ENCODE results near the gene CDC5L. TPM values are rescaled to one million over a fixed set of nuclear protein-coding genes. Genes with fewer than 3 reads are reported as not detected.

CDC5L gene
- total RNA-seq = 10 to 100 TPM; 12.3 to 19.2 (median 13.9) TPM

DNA sequence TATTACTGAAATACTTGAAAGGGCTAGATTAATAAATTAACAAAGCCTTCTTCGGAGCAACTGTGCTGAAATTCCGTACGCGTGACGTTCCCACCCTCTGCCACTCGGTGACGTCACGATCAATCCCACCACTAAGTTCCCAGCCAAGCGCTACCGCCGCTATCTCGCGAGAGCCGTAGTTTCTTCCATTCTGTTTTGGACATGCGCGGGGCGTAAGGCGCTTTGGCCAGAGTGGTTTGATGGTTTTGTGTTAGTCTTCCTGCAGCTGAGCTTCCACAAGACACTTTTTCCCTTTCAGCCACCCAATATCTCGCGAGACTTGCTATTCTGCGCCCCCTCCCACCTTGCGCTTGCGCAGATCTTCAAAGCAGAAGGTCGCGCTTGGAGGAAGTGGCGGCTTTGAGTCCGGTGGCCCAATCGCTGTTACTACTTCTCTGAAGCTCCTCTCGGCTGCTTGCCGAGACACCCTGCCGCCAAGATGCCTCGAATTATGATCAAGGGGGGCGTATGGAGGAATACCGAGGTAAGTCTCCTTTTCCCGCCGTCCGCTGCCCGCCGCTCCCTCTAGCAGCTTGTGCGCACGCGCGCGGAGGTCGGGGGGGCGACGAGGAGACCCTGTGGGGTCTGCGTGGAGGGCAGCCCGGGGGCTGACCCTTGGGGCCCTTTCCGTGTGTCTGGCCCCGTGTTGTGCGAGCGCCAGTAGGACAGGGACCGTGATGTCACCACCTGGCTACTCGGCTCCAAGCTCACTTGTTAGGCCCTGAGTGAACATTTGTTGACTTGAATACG lies at the start of gene CDC5L:
TSS of gene CDC5L (plus strand) at position 361 of the 789 bp plus-strand sequence. CDS start at position 479, 118 bp downstream.
- peak; percentile 93 to 98 for DNase-seq (ENCODE audit: low spot score in 2 of 2)
- TF ChIP-seq, protein P1, sequence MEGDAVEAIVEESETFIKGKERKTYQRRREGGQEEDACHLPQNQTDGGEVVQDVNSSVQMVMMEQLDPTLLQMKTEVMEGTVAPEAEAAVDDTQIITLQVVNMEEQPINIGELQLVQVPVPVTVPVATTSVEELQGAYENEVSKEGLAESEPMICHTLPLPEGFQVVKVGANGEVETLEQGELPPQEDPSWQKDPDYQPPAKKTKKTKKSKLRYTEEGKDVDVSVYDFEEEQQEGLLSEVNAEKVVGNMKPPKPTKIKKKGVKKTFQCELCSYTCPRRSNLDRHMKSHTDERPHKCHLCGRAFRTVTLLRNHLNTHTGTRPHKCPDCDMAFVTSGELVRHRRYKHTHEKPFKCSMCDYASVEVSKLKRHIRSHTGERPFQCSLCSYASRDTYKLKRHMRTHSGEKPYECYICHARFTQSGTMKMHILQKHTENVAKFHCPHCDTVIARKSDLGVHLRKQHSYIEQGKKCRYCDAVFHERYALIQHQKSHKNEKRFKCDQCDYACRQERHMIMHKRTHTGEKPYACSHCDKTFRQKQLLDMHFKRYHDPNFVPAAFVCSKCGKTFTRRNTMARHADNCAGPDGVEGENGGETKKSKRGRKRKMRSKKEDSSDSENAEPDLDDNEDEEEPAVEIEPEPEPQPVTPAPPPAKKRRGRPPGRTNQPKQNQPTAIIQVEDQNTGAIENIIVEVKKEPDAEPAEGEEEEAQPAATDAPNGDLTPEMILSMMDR (IDR thresholded peaks at IDR 0.05) = no peak
- TF ChIP-seq POLR2A (IDR thresholded peaks at IDR 0.05) = peak in 1 of 2 donors; percentile 71
- WGBS, 2 donors = 0% methylated on average over 38 to 51 of the region's 56 CpGs
- intact Hi-C loops (cut with DNase I; ENCODE audit: low total_unique reads) = no loop called here
- H3K4me3 ChIP-seq (ENCODE audit: low read depth, poor library complexity, severe bottlenecking) = peak within 1 kb of the TSS; percentile 69

DNA sequence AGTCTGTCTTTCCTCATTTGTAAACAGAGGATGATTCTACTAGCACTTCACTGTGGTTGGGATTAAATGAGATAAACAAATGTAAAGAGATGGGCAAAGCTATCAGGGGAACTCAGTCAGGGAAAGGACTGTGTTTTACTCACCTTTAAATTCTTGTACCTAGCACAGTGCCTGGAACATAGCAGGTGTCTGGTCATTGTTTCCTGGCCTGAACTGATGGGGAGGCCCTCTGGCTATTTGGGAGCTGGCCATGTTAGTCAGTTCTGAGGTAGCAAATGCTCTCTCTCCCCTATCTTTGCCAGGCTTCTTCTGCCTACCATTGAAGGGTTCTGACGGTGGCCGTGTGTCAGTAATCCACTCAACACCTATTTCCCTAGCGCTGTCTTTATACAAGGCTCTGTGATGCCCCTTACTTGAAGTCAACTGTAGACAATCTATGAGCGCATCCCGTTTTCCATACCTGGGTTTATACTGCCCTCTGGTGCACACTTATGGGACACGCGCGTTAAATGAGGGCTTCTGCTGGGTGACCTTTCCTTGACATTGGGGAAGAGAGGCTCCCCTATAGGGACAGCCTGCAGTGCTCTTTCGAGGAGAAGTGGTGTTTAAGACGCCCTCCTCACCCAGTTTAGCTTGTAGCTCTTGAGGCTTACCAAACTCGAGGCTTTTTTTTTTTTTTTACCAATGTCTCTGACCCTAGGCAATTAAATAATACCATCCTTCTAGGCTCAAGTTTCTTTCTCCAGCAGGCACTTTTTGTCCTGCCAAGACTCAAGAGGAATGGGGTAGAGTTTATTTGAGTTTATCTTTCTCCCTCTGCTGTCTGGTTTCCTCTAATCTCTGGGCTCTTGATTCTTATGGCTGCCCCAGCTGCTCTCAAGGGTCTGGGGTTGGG lies 49.0 kb upstream of the CDC5L start:
- no peak overlapping the region for H3K4me3 ChIP-seq (ENCODE audit: low read depth, poor library complexity, severe bottlenecking)
- 3 to 4% methylated on average over 11 of the region's 11 CpGs for WGBS, 2 donors
- DNase-seq (ENCODE audit: low spot score in 2 of 2) = peak; percentile 61 to 89
- intact Hi-C loops (cut with DNase I; ENCODE audit: low total_unique reads) = loop anchor here (5.0 to 10.0 kb wide), 2 partner anchors 66 to 244 kb away; partner anchors contain the start of gene TMEM151B
- TF ChIP-seq, protein P1 (IDR thresholded peaks at IDR 0.05) = peak in 1 of 3 donors; percentile 38
- TF ChIP-seq POLR2A (IDR thresholded peaks at IDR 0.05) = no peak

DNA sequence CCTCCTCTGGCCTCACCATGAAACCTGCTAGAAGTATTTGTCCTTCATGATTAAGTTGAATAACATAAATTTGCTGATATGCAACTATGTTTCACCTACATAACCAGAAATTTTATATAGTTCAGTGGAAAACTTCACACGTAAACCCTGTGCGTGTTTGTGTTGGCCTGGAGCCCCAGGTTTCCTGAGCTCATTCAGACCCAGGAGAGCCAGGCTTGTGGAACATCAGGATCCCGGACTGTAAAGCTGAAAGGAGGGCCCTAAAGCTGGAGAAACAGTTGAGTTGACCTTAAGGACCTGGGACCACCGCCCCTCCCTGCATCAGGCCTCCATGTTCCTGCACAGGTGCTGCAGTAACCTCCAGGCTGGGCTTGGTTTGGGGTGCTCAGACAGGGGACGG lies 48.2 kb upstream of the CDC5L start:
- intact Hi-C loops (cut with DNase I; ENCODE audit: low total_unique reads) = loop anchor here (5.0 to 10.0 kb wide), 2 partner anchors 67 to 244 kb away; partner anchors contain the start of gene TMEM151B
- TF ChIP-seq, protein P1 (IDR thresholded peaks at IDR 0.05) = no peak
- no peak for TF ChIP-seq POLR2A (IDR thresholded peaks at IDR 0.05)
- WGBS, 2 donors = 72 to 85% methylated on average over 5 of the region's 5 CpGs
- DNase-seq (ENCODE audit: low spot score in 2 of 2) = no peak
- no peak overlapping the region for H3K4me3 ChIP-seq (ENCODE audit: low read depth, poor library complexity, severe bottlenecking)

DNA sequence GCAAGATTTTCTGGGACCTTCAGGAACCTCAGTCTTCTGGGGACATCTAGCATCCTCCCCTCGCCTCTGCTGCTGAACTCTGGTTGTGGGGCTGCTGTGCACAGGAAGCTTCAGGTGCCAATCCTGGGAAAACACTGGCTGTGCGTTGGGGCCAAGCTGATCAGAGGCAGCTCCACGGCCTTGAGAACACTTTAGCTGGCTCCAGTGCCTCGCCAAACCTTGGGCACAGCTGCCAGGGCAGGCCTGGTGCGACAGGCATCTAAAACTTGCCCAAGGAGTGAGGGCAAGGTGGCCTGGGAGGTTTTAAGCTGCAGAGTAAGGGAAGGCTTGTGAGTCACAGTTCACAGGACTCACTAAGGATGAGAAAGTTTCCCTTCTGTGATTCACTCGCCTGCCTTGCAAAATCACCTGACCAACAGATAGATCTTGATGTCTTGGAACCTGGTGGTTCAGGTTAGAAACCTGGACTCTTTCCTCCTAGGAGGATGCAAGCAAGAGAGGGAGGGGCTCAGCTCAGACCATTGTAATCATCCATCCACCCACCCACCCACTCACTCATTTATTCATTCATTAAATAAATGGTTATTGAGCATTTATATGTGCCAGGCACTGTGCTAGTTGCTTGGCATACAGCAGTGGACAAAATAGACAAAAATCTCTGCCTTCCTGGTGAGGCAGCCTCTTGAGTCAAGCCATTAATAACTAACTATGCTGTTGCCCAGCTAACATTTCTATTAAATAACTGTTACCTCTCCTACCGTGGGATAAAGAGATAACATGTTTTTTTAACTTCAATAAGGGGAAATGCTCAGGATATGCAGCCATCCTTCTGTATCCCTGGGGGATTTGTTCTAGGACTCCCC lies 47.5 kb upstream of the CDC5L start:
- DNase-seq (ENCODE audit: low spot score in 2 of 2) = no peak
- intact Hi-C loops (cut with DNase I; ENCODE audit: low total_unique reads) = loop anchor here (5.0 to 10.0 kb wide), 2 partner anchors 68 to 245 kb away; partner anchors contain the start of gene TMEM151B
- no peak overlapping the region for H3K4me3 ChIP-seq (ENCODE audit: low read depth, poor library complexity, severe bottlenecking)
- no peak for TF ChIP-seq POLR2A (IDR thresholded peaks at IDR 0.05)
- TF ChIP-seq, protein P1 (IDR thresholded peaks at IDR 0.05) = no peak
- WGBS, 2 donors = 58 to 74% methylated on average over 7 of the region's 7 CpGs

Measured in lower leg skin (tissue), 4 donors.